ENCODE measurements around the gene UNC79. TPM values are rescaled to one million over a fixed set of nuclear protein-coding genes. Genes with fewer than 3 reads are reported as not detected.

The UNC79 gene
- total RNA-seq, 1 donor from 2014 or later = 0.13 TPM

GRCh38 chr14:93431036-93431670 lies 414 bp downstream of the UNC79 start:
- DNase-seq (no peak), ATAC-seq (ENCODE audit: low read depth) (no peak)
- no peak overlapping the region for H3K27ac Mint-ChIP-seq
- TF ChIP-seq CTCF (IDR thresholded peaks at IDR 0.05) = no peak
- peaks cover 40% of the 10 kb centered on the region for H3K27me3 Mint-ChIP-seq
- H3K4me3 Mint-ChIP-seq = no peak overlapping the region
- ChIA-PET POLR2A (no interaction called here), CTCF (no interaction called here)
- H3K36me3 Mint-ChIP-seq (ENCODE audit: low read depth) = peaks cover 1% of the 10 kb centered on the region
- peaks cover 4% of the 10 kb centered on the region for H3K4me1 Mint-ChIP-seq
- intact Hi-C loops (cut with micrococcal nuclease) = loop anchor here (5.0 kb wide), 1 partner anchor 99 kb away; the partner anchor contains the start of gene BTBD7
- peaks cover 15% of the 10 kb centered on the region for H3K9me3 Mint-ChIP-seq

- no peaks in the 10 kb centered on the region for H3K4me1 Mint-ChIP-seq
- ChIA-PET POLR2A (no interaction called here), CTCF (no interaction called here)
- H3K9me3 Mint-ChIP-seq = peaks cover 6% of the 10 kb centered on the region
- H3K4me3 Mint-ChIP-seq = no peak overlapping the region
- no peak for DNase-seq
- no peaks in the 10 kb centered on the region for H3K36me3 Mint-ChIP-seq (ENCODE audit: low read depth)
- no peak overlapping the region for H3K27ac Mint-ChIP-seq
- intact Hi-C loops (cut with micrococcal nuclease) = no loop called here
- no peak for TF ChIP-seq CTCF (IDR thresholded peaks at IDR 0.05)
- no peak for ATAC-seq (ENCODE audit: low read depth)
- H3K27me3 Mint-ChIP-seq = peaks cover 26% of the 10 kb centered on the region
These were observed 23.5 kb downstream of the UNC79 start for GRCh38 chr14:93454224-93454623.

- intact Hi-C loops (cut with micrococcal nuclease) = no loop called here
- Mint-ChIP-seq H3K4me3 (no peak overlapping the region), H3K27ac (no peak overlapping the region), H3K36me3 (ENCODE audit: low read depth) (no peaks in the 10 kb centered on the region), H3K27me3 (peaks cover 20% of the 10 kb centered on the region), H3K4me1 (no peaks in the 10 kb centered on the region), H3K9me3 (peaks cover 6% of the 10 kb centered on the region)
- no peak for TF ChIP-seq CTCF (IDR thresholded peaks at IDR 0.05)
- ChIA-PET POLR2A (no interaction called here), CTCF (no interaction called here)
- ATAC-seq (ENCODE audit: low read depth) = no peak
- no peak for DNase-seq
These were observed 25.6 kb downstream of the UNC79 start for GRCh38 chr14:93456356-93456755.

- TF ChIP-seq CTCF (IDR thresholded peaks at IDR 0.05) = no peak
- intact Hi-C loops (cut with micrococcal nuclease) = no loop called here
- Mint-ChIP-seq H3K36me3 (ENCODE audit: low read depth) (no peaks in the 10 kb centered on the region), H3K27ac (no peak overlapping the region), H3K9me3 (peaks cover 6% of the 10 kb centered on the region), H3K4me3 (no peak overlapping the region), H3K27me3 (peaks cover 20% of the 10 kb centered on the region), H3K4me1 (no peaks in the 10 kb centered on the region)
- CTCF ChIA-PET = no interaction called here
- no peak for ATAC-seq (ENCODE audit: low read depth)
- DNase-seq = no peak
- POLR2A ChIA-PET = no interaction called here
These were observed 27.5 kb downstream of the UNC79 start for GRCh38 chr14:93458234-93458633.

GRCh38 chr14:93462479-93462878 lies 31.7 kb downstream of the UNC79 start:
- TF ChIP-seq CTCF (IDR thresholded peaks at IDR 0.05) = no peak
- intact Hi-C loops (cut with micrococcal nuclease) = no loop called here
- Mint-ChIP-seq H3K4me3 (no peak overlapping the region), H3K36me3 (ENCODE audit: low read depth) (no peaks in the 10 kb centered on the region), H3K4me1 (peaks cover 9% of the 10 kb centered on the region), H3K9me3 (no peaks in the 10 kb centered on the region), H3K27ac (no peak overlapping the region), H3K27me3 (peaks cover 6% of the 10 kb centered on the region)
- CTCF ChIA-PET = no interaction called here
- DNase-seq (no peak), ATAC-seq (ENCODE audit: low read depth) (no peak)
- POLR2A ChIA-PET = no interaction called here

All from activated B cell treated with CpG ODN at 0.5 μM for 24 hours (primary cell).